Hepatocyte (in vitro differentiated cells): Measurements from ENCODE around the gene NR2F2.

ENCODE experiments used
- CTCF ChIP-seq: fragments of 200-600 bp; sonication (generic); IDR thresholded peaks from 2 replicates; pipeline ENCODE4 v1.5.1; 2016; ENCODE audit warnings: antibody characterized with exemption, mild to moderate bottlenecking; ENCODE audit not compliant: poor library complexity
- EZH2 ChIP-seq: fragments of 200-600 bp; sonication (generic); IDR thresholded peaks from 2 replicates; pipeline ENCODE4 v1.6.1; 2016; ENCODE audit warnings: antibody characterized with exemption, mild to moderate bottlenecking, borderline replicate concordance
- EZH2phosphoT487 ChIP-seq: fragments of 200-600 bp; sonication (generic); IDR thresholded peaks from one replicate; pipeline ENCODE4 v1.6.1; 2018; ENCODE audit warnings: antibody characterized with exemption, mild to moderate bottlenecking, low read depth, moderate library complexity; ENCODE audit not compliant: unreplicated experiment, severe bottlenecking

GRCh38 chr15:96349857-96350720, 19.6 kb downstream of the NR2F2 start:
- TF ChIP-seq CTCF (no peak), EZH2phosphoT487 (no peak), EZH2 (no peak)
